Fibroblast of the aortic adventitia (primary cell): ENCODE measurements around the gene HERPUD1. TPM values are rescaled to one million over a fixed set of nuclear protein-coding genes. Genes with fewer than 3 reads are reported as not detected.

Source experiments
- DNase-seq: peaks from one replicate; pipeline ENCODE4 v3.0.0-alpha.2; 2010; ENCODE audit warnings: low read depth
- H3K4me3 ChIP-seq: 2 replicates; pipeline ENCODE4 v1.5.1; 2011; ENCODE audit warnings: low read depth, mild to moderate bottlenecking, control low read depth, low read length, moderate library complexity
- CTCF ChIP-seq: IDR thresholded peaks from 2 replicates; pipeline ENCODE4 v1.5.1; 2011; ENCODE audit warnings: mild to moderate bottlenecking, low read length, control low read depth, inconsistent platforms; ENCODE audit not compliant: insufficient read depth
- total RNA-seq: library from RNA; depleted of rRNA; stranded (reverse); fragments of >200 nt; gene quantifications from 2 replicates; pipeline ENCODE4 v1.2.3, GENCODE V29; 2012; ENCODE audit warnings: low replicate concordance

Gene HERPUD1
- total RNA-seq, 1 donor: 151 TPM

- H3K4me3 ChIP-seq: peak overlapping the region; percentile 93
- DNase-seq: no peak
- TF ChIP-seq CTCF: no peak
Observed at GRCh38 chr16:56935201-56935600, 3.3 kb downstream of the HERPUD1 start.

- TF ChIP-seq CTCF: no peak
- peak; percentile 89 for DNase-seq
- peak overlapping the region; percentile 93 for H3K4me3 ChIP-seq
Observed at GRCh38 chr16:56936491-56936890, 4.5 kb downstream of the HERPUD1 start.

GRCh38 chr16:56936950-56937349 is 5.0 kb downstream of the HERPUD1 start:
- H3K4me3 ChIP-seq: peak overlapping the region; percentile 93
- TF ChIP-seq CTCF: no peak
- DNase-seq: peak; percentile 35

- peak; percentile 1 for TF ChIP-seq CTCF
- DNase-seq: no peak
- H3K4me3 ChIP-seq: peak overlapping the region; percentile 41
Observed at GRCh38 chr16:56938664-56939513, 6.9 kb downstream of the HERPUD1 start.

GRCh38 chr16:56939801-56940200 is 7.9 kb downstream of the HERPUD1 start:
- no peak overlapping the region for H3K4me3 ChIP-seq
- DNase-seq: no peak
- TF ChIP-seq CTCF: no peak

- TF ChIP-seq CTCF: no peak
- no peak overlapping the region for H3K4me3 ChIP-seq
- no peak for DNase-seq
Observed at GRCh38 chr16:56941092-56941491, 9.2 kb downstream of the HERPUD1 start.

GRCh38 chr16:56941856-56942331 is 10.0 kb downstream of the HERPUD1 start:
- no peak for TF ChIP-seq CTCF
- H3K4me3 ChIP-seq: no peak overlapping the region
- DNase-seq: no peak
